ENCODE measurements around the gene GIPC2.
"Not testable (repeated sequence)": the region's sequence is repeated elsewhere in the genome, so short reads cannot be mapped to it uniquely, and the experiment has no call there.

GIPC2 gene, protein sequence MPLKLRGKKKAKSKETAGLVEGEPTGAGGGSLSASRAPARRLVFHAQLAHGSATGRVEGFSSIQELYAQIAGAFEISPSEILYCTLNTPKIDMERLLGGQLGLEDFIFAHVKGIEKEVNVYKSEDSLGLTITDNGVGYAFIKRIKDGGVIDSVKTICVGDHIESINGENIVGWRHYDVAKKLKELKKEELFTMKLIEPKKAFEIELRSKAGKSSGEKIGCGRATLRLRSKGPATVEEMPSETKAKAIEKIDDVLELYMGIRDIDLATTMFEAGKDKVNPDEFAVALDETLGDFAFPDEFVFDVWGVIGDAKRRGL

DNA sequence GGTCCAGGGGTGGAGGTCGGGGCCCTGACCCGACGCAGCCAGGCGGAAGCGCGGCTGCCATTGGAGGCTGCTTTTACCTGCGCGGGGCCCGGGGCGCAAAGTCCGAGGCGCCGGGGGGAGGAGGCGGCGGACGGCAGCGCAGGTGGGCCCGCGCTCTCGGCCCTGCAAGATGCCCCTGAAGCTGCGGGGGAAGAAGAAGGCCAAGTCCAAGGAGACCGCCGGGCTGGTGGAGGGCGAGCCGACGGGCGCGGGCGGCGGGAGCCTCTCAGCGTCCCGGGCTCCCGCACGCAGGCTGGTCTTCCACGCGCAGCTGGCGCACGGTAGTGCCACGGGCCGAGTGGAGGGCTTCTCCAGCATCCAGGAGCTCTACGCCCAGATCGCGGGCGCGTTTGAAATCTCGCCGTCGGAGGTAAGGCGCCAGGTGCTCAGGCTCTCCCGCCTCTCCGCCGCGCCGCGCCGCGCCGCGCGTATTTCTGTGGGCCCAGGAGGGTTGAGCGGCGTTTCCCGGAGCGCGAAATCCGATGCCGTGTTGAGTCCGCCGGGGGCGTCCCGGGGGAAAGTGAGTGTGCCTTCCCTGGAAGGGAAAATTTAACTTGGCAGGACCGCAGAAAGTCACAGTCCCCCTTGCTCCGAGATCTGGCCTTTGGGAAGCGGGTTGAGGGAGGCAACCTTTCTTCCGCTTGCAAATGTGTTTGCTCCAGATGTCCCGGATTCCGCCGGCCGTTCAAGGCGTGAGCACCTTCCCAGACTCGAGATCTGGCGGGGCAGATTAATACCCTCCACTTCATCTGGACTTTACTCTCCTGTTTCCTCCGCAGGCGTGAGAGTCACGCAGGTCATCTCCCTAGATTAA, at the start of gene GIPC2:
Gene GIPC2, plus strand, starts transcription at position 41 of the 853 bp plus-strand sequence. Its CDS starts 129 bp downstream, at position 170.
- Histone ChIP-seq H3K4me3 (ENCODE audit: low read length) (peak within 1 kb of the TSS; percentile 85), H3K9me3 (ENCODE audit: insufficient read depth, low read depth, low read length) (no peaks in the 10 kb centered on the region), H3K27ac (ENCODE audit: low read length) (no peak within 1 kb of the TSS), H3K27me3 (ENCODE audit: insufficient read depth, low read length) (peaks cover 59% of the 10 kb centered on the region), H3K4me1 (ENCODE audit: insufficient read depth, low read length) (peaks cover 7% of the 10 kb centered on the region; the same call in 1 of the 2 replicates), H3K9ac (ENCODE audit: low read depth, low read length) (peak within 1 kb of the TSS; percentile 81; the same call in 1 of the 2 replicates), H3K36me3 (ENCODE audit: insufficient read depth, low read depth, low read length) (no peaks in the 10 kb centered on the region)

- Histone ChIP-seq H3K9me3 (ENCODE audit: insufficient read depth, low read depth, low read length) (no peaks in the 10 kb centered on the region), H3K4me1 (ENCODE audit: insufficient read depth, low read length) (no peaks in the 10 kb centered on the region), H3K4me3 (ENCODE audit: low read length) (no peak overlapping the region), H3K27me3 (ENCODE audit: insufficient read depth, low read length) (no peaks in the 10 kb centered on the region), H3K36me3 (ENCODE audit: insufficient read depth, low read depth, low read length) (peaks cover 13% of the 10 kb centered on the region), H3K27ac (ENCODE audit: low read length) (no peak overlapping the region), H3K9ac (ENCODE audit: low read depth, low read length) (no peak overlapping the region)
Measured at GRCh38 chr1:77996734-77997133, 49.0 kb upstream of the GIPC2 start.

DNA sequence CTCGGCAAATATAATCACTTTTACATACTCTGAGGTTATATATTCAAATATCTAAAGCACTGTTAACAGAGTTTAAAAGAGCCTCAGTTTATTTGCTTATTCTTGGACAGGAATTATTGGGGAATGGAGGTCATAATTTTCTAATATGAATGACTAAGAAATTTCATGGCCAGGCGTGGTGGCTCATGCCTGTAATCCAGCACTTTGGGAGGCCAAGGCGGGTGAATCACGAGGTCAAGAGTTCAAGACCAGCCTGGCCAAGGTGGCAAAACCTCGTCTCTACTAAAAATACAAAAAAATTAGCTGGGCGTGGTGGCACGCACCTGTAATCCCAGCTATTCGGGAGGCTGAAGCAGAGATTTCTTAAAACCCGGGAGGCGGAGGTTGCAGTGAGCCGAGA, 45.2 kb upstream of the GIPC2 start:
- H3K9ac ChIP-seq (ENCODE audit: low read depth, low read length); H3K4me3 ChIP-seq (ENCODE audit: low read length); H3K27ac ChIP-seq (ENCODE audit: low read length); H3K9me3 ChIP-seq (ENCODE audit: insufficient read depth, low read depth, low read length); H3K27me3 ChIP-seq (ENCODE audit: insufficient read depth, low read length); H3K36me3 ChIP-seq (ENCODE audit: insufficient read depth, low read depth, low read length): not testable (repeated sequence)
- H3K4me1 ChIP-seq (ENCODE audit: insufficient read depth, low read length) = peaks cover 12% of the 10 kb centered on the region; the same call in 1 of the 2 replicates

DNA sequence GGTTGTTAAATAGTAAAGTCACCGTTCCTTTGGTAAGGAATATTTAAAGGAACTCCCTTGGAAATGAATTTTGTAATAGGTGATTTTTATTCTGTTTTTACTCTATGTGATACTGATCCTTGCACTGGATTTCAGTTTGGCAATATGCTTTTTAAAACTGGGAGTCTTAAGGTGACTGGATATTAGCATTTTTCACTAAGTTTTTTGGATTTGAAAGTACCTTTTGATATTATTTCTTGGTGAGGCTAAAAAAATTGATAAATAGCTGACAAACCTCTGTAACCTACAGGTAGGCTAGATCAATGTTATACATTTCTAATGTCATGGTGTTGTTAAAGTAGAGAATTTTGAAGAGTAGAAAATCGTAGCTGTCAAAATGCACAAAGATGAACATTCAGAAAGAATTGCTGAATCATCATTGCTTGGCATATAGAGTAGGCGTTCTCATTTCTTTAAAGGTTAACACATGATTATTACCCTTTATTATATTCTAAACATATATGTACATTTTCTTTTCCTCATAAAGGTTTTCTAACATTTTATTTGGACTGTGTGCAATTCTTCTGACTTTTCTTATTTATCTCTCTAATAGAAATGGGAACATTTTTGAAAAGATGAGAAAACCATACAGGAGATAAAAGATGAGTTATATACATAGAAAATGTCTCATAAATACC, 42.6 kb upstream of the GIPC2 start:
- Histone ChIP-seq H3K27ac (ENCODE audit: low read length) (no peak overlapping the region), H3K36me3 (ENCODE audit: insufficient read depth, low read depth, low read length) (no peaks in the 10 kb centered on the region), H3K4me3 (ENCODE audit: low read length) (peak overlapping the region; percentile 69), H3K9ac (ENCODE audit: low read depth, low read length) (peak overlapping the region; percentile 24; the same call in 1 of the 2 replicates), H3K9me3 (ENCODE audit: insufficient read depth, low read depth, low read length) (no peaks in the 10 kb centered on the region), H3K4me1 (ENCODE audit: insufficient read depth, low read length) (peaks cover 18% of the 10 kb centered on the region; the same call in 1 of the 2 replicates), H3K27me3 (ENCODE audit: insufficient read depth, low read length) (no peaks in the 10 kb centered on the region)

GRCh38 chr1:78003882-78004718, 41.7 kb upstream of the GIPC2 start:
- Histone ChIP-seq H3K27me3 (ENCODE audit: insufficient read depth, low read length) (no peaks in the 10 kb centered on the region), H3K36me3 (ENCODE audit: insufficient read depth, low read depth, low read length) (no peaks in the 10 kb centered on the region), H3K4me3 (ENCODE audit: low read length) (peak overlapping the region; percentile 69), H3K4me1 (ENCODE audit: insufficient read depth, low read length) (peaks cover 18% of the 10 kb centered on the region; the same call in 1 of the 2 replicates), H3K9ac (ENCODE audit: low read depth, low read length) (peak overlapping the region; percentile 90), H3K27ac (ENCODE audit: low read length) (peak overlapping the region; percentile 60), H3K9me3 (ENCODE audit: insufficient read depth, low read depth, low read length) (no peaks in the 10 kb centered on the region)

DNA sequence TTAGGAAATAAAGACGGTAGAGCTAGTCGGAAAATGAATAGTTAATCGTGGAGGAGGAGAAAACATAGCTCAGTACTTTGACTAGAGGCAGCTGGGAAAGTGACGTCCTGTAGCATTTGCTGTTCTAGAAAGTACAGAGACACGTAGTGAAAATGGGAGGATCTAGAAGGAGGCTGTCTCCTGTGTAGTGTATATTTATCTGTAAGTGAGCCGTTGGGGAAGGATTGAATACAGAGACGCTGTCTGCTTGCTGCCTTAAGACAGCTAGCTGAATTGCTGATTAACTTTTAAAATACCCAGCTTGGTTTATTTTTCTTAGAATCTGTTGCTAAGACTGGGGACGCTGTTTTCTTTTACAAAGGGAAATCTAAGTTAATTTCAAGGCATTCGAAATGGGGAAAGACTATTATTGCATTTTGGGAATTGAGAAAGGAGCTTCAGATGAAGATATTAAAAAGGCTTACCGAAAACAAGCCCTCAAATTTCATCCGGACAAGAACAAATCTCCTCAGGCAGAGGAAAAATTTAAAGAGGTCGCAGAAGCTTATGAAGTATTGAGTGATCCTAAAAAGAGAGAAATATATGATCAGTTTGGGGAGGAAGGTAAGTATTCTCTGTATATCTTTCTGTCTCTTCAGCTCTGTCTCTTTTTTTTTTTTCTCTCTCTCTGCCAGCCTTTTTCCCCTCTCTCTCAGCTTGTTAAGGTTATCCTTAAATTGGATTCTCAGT, 40.9 kb upstream of the GIPC2 start, which contains the start of gene DNAJB4:
Gene DNAJB4, plus strand, starts transcription at position 221 of the 729 bp plus-strand sequence. Its CDS starts 172 bp downstream, at position 393.
- Histone ChIP-seq H3K4me3 (ENCODE audit: low read length) (peak within 1 kb of the TSS; percentile 69), H3K4me1 (ENCODE audit: insufficient read depth, low read length) (peaks cover 18% of the 10 kb centered on the region; the same call in 1 of the 2 replicates), H3K9me3 (ENCODE audit: insufficient read depth, low read depth, low read length) (no peaks in the 10 kb centered on the region), H3K27ac (ENCODE audit: low read length) (peak within 1 kb of the TSS; percentile 60), H3K27me3 (ENCODE audit: insufficient read depth, low read length) (no peaks in the 10 kb centered on the region), H3K36me3 (ENCODE audit: insufficient read depth, low read depth, low read length) (no peaks in the 10 kb centered on the region), H3K9ac (ENCODE audit: low read depth, low read length) (peak within 1 kb of the TSS; percentile 90)

DNA sequence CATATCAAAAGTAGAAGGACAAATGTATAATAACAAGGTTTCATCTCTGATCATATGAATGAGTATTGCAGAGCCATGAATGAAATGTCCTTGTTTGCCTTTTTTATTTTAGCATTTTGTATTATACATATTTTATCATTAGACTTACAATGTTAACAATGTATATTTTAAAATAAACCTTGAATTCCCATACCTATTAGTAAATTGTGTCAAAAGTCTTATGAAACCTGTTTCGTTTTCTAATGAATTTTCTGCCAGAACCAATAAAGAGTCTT, 40.4 kb upstream of the GIPC2 start:
- peak overlapping the region; percentile 69 for H3K4me3 ChIP-seq (ENCODE audit: low read length)

DNA sequence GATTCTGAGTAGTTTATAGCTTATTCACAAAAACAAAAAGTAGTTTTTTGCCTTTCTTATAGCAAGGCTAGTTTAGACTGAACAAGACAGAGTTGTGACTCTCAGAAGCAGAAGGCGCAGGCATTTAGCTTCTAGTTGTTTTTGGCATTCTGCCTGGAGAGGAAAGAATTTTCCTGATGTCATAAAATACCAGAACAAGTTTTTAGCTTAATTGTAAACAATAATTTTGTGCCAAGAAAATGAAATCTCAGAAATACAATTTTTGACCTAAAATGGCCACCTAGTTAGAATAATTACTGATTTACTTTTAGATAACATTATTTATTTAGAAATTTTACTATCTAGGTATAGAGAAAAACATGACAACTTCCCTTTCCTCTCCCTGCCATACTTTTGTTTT, 40.0 kb upstream of the GIPC2 start:
- H3K4me1 ChIP-seq (ENCODE audit: insufficient read depth, low read length) = peaks cover 18% of the 10 kb centered on the region; the same call in 1 of the 2 replicates
- no peaks in the 10 kb centered on the region for H3K27me3 ChIP-seq (ENCODE audit: insufficient read depth, low read length)
- peak overlapping the region; percentile 90; the same call in 1 of the 2 replicates for H3K9ac ChIP-seq (ENCODE audit: low read depth, low read length)
- H3K4me3 ChIP-seq (ENCODE audit: low read length) = peak overlapping the region; percentile 69
- no peaks in the 10 kb centered on the region for H3K36me3 ChIP-seq (ENCODE audit: insufficient read depth, low read depth, low read length)
- H3K9me3 ChIP-seq (ENCODE audit: insufficient read depth, low read depth, low read length) = no peaks in the 10 kb centered on the region
- H3K27ac ChIP-seq (ENCODE audit: low read length) = no peak overlapping the region

More for the DNA sequence above, 40.4 kb upstream of the GIPC2 start:
- H3K27ac ChIP-seq (ENCODE audit: low read length) = no peak overlapping the region
- H3K27me3 ChIP-seq (ENCODE audit: insufficient read depth, low read length) = no peaks in the 10 kb centered on the region
- H3K9ac ChIP-seq (ENCODE audit: low read depth, low read length) = peak overlapping the region; percentile 90; the same call in 1 of the 2 replicates
- H3K4me1 ChIP-seq (ENCODE audit: insufficient read depth, low read length) = peaks cover 18% of the 10 kb centered on the region; the same call in 1 of the 2 replicates
- H3K9me3 ChIP-seq (ENCODE audit: insufficient read depth, low read depth, low read length) = no peaks in the 10 kb centered on the region
- no peaks in the 10 kb centered on the region for H3K36me3 ChIP-seq (ENCODE audit: insufficient read depth, low read depth, low read length)

- peaks cover 18% of the 10 kb centered on the region; the same call in 1 of the 2 replicates for H3K4me1 ChIP-seq (ENCODE audit: insufficient read depth, low read length)
- 0 out of 2 replicates have a peak overlapping the region, but pooled peaks have one; percentile 1 for H3K4me3 ChIP-seq (ENCODE audit: low read length)
- 0 out of 2 replicates have a peak overlapping the region, but pooled peaks have one; percentile 22 for H3K9ac ChIP-seq (ENCODE audit: low read depth, low read length)
- no peaks in the 10 kb centered on the region for H3K9me3 ChIP-seq (ENCODE audit: insufficient read depth, low read depth, low read length)
- H3K27me3 ChIP-seq (ENCODE audit: insufficient read depth, low read length) = no peaks in the 10 kb centered on the region
- no peaks in the 10 kb centered on the region for H3K36me3 ChIP-seq (ENCODE audit: insufficient read depth, low read depth, low read length)
- no peak overlapping the region for H3K27ac ChIP-seq (ENCODE audit: low read length)
Measured at GRCh38 chr1:78006521-78006920, 39.2 kb upstream of the GIPC2 start.

- H3K9ac ChIP-seq (ENCODE audit: low read depth, low read length) = no peak overlapping the region
- no peaks in the 10 kb centered on the region for H3K9me3 ChIP-seq (ENCODE audit: insufficient read depth, low read depth, low read length)
- no peaks in the 10 kb centered on the region for H3K27me3 ChIP-seq (ENCODE audit: insufficient read depth, low read length)
- H3K4me3 ChIP-seq (ENCODE audit: low read length) = no peak overlapping the region
- peaks cover 18% of the 10 kb centered on the region; the same call in 1 of the 2 replicates for H3K4me1 ChIP-seq (ENCODE audit: insufficient read depth, low read length)
- no peaks in the 10 kb centered on the region for H3K36me3 ChIP-seq (ENCODE audit: insufficient read depth, low read depth, low read length)
- no peak overlapping the region for H3K27ac ChIP-seq (ENCODE audit: low read length)
Measured at GRCh38 chr1:78007677-78008341, 38.0 kb upstream of the GIPC2 start.

Measured in iPS-20b (cell line).